Nephron progenitor cell (in vitro differentiated cells): ENCODE measurements around the gene SLC6A1.

Source experiments
- DNase-seq: peaks from one replicate; pipeline ENCODE4 v3.0.0; 2021
- H3K27ac Mint-ChIP-seq: 2 replicates; pipeline ENCODE4 v1.8.0; 2021; ENCODE audit warnings: mild to moderate bottlenecking, moderate library complexity, mixed read lengths
- H3K27me3 Mint-ChIP-seq: 2 replicates; pipeline ENCODE4 v1.8.0; 2021; ENCODE audit warnings: mild to moderate bottlenecking, low read depth, mixed read lengths; ENCODE audit not compliant: poor library complexity
- H3K36me3 Mint-ChIP-seq: 2 replicates; pipeline ENCODE4 v1.8.0; 2021; ENCODE audit warnings: low read depth, mixed read lengths
- H3K4me1 Mint-ChIP-seq: 2 replicates; pipeline ENCODE4 v1.8.0; 2021; ENCODE audit warnings: mixed read lengths
- H3K4me3 Mint-ChIP-seq: 2 replicates; pipeline ENCODE4 v1.8.0; 2021; ENCODE audit warnings: mild to moderate bottlenecking, moderate library complexity, mixed read lengths
- H3K9me3 Mint-ChIP-seq: 2 replicates; pipeline ENCODE4 v1.8.0; 2021; ENCODE audit warnings: mild to moderate bottlenecking, moderate library complexity, mixed read lengths
- TF ChIP-seq, protein P1 (sequence below): fragments of 200-600 bp; sonication (generic); IDR thresholded peaks from 2 replicates; pipeline ENCODE4 v1.5.0; 2021; ENCODE audit warnings: antibody characterized with exemption

The SLC6A1 gene

DNA sequence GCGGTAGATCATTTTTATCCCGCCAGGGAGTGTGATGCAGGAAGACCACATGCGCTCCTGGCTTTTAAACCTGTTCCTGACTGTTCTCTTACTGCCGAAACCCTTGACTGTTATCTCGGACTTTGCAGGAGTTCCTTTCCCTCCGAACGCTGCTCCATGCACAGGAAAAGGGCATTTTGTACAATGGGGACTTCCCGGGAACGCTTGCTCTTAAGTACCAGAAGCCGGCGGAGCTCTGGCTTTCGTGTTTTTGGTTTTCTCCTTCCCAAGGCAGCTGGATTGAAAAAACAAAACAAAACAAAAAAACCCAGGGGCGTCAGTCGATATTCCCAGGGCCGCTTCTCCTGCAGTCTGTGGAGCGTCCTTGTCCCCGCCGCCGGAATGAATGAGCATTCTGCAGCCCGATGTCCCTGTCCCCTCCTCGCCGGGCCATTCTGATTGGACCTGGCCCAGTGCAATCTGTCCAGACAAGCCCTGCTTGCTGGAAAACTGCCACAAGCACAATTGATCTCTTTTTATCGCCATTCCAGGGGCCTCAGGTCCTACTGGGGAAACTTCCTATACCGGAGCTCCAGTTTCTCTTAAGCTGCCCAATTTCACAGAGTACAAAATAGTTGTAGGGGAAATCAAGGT is 44.8 kb downstream of the SLC6A1 start:
- no peak overlapping the region for H3K27ac Mint-ChIP-seq
- no peak for DNase-seq
- peaks cover 35% of the 10 kb centered on the region for H3K27me3 Mint-ChIP-seq
- no peaks in the 10 kb centered on the region for H3K4me1 Mint-ChIP-seq
- H3K4me3 Mint-ChIP-seq = no peak overlapping the region
- H3K36me3 Mint-ChIP-seq = no peaks in the 10 kb centered on the region
- TF ChIP-seq, protein P1, sequence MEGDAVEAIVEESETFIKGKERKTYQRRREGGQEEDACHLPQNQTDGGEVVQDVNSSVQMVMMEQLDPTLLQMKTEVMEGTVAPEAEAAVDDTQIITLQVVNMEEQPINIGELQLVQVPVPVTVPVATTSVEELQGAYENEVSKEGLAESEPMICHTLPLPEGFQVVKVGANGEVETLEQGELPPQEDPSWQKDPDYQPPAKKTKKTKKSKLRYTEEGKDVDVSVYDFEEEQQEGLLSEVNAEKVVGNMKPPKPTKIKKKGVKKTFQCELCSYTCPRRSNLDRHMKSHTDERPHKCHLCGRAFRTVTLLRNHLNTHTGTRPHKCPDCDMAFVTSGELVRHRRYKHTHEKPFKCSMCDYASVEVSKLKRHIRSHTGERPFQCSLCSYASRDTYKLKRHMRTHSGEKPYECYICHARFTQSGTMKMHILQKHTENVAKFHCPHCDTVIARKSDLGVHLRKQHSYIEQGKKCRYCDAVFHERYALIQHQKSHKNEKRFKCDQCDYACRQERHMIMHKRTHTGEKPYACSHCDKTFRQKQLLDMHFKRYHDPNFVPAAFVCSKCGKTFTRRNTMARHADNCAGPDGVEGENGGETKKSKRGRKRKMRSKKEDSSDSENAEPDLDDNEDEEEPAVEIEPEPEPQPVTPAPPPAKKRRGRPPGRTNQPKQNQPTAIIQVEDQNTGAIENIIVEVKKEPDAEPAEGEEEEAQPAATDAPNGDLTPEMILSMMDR = no peak
- no peaks in the 10 kb centered on the region for H3K9me3 Mint-ChIP-seq

DNA sequence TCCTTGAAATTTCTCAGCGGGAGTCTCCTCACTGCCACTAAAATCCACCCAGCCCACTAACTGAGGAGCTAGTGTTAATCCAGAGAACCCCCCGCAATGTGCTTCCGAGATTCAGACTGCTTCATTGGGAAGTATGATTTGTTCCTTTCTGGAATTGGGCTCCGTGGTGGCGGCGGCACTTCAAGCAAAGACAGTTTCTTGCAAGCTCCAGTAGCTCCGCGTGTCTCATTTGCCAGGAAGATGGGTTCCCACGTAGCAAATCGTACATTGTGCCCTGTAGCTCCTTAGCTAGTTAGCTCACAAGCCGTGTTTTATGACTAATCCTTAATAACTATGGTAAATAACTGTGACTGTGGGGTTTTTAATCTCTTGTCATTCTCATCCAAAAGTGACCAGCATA is 45.4 kb downstream of the SLC6A1 start:
- H3K9me3 Mint-ChIP-seq = no peaks in the 10 kb centered on the region
- peaks cover 35% of the 10 kb centered on the region for H3K27me3 Mint-ChIP-seq
- H3K27ac Mint-ChIP-seq = no peak overlapping the region
- DNase-seq = no peak
- no peaks in the 10 kb centered on the region for H3K36me3 Mint-ChIP-seq
- no peaks in the 10 kb centered on the region for H3K4me1 Mint-ChIP-seq
- H3K4me3 Mint-ChIP-seq = no peak overlapping the region
- TF ChIP-seq, protein P1 = no peak

DNA sequence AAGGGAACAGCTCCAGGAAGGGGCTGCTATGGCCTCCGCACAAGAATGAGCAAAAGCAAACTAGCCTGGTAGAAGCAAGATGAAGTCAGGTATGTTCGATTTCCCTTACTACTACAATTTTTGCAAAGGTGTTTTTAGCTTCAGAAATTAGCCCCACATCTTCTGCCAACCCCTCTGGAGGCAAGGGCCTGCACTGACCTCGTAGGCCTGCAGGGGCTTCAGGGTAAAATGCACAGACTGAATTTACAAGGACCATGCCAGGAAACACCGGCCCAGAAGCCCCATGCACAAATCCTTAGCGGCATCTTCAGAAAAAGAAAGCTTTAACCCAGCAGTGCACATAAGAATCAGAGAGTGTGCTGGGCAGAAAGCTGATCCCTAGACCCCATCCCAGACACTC is 53.0 kb downstream of the SLC6A1 start:
- TF ChIP-seq, protein P1 = no peak
- Mint-ChIP-seq H3K9me3 (no peaks in the 10 kb centered on the region), H3K36me3 (no peaks in the 10 kb centered on the region), H3K27ac (no peak overlapping the region), H3K4me3 (no peak overlapping the region), H3K4me1 (no peaks in the 10 kb centered on the region), H3K27me3 (peaks cover 8% of the 10 kb centered on the region)
- DNase-seq = no peak

DNA sequence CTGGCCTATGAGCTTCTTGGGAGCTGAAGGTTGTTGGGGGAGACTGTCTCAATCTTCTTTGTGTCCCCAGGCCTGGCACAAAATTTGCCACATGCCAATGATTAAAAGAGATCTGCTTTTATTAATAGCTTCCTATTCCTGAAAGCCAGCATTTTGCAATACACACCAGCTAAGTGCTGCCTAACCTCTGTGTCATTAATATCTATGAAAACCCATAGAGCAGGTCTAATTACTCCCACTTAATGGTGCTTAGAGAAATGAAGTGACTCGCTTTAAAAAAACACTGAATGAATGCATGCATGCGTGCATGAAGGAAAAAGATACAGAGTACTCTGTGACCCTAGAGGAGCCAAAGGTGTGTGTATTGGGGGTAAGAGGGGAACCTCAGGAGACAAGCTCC is 55.0 kb downstream of the SLC6A1 start:
- Mint-ChIP-seq H3K27me3 (peaks cover 15% of the 10 kb centered on the region), H3K4me1 (no peaks in the 10 kb centered on the region), H3K4me3 (no peak overlapping the region), H3K27ac (no peak overlapping the region), H3K36me3 (no peaks in the 10 kb centered on the region), H3K9me3 (no peaks in the 10 kb centered on the region)
- TF ChIP-seq, protein P1 = no peak
- DNase-seq = no peak

DNA sequence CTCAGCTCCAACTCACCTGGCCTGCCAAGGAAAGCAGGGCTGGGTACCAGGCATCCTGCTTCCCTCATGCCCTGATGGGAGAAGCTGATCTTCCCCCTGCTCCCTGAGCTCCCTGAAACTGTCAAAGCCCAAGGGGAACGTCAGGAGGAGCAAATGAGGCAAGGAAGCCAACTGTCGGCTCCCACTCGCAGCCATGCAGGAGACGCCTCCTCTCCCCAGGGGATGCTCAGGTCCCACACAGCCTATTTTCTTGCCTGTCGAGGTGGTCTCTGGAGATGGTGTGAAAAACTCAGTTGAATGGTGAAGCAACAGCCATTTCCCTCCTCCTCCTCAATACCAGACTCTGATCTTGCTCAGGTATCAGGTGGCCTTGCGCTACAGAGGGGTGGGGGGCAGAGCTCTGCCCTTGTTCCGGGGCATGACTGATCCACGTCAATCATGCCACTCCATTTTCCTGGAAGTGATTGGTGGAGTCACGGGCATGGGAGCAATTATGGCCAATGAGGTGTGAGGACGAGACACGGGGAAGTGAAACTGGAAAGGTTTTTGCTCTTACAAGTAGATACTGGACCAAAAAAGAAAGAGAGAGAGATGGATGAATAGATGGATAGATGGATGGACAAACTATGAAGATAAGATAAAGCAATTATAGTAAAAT is 58.2 kb downstream of the SLC6A1 start:
- H3K4me3 Mint-ChIP-seq = no peak overlapping the region
- H3K27me3 Mint-ChIP-seq = peaks cover 39% of the 10 kb centered on the region
- H3K36me3 Mint-ChIP-seq = no peaks in the 10 kb centered on the region
- no peak overlapping the region for H3K27ac Mint-ChIP-seq
- no peaks in the 10 kb centered on the region for H3K4me1 Mint-ChIP-seq
- H3K9me3 Mint-ChIP-seq = no peaks in the 10 kb centered on the region
- TF ChIP-seq, protein P1 = no peak
- DNase-seq = no peak

DNA sequence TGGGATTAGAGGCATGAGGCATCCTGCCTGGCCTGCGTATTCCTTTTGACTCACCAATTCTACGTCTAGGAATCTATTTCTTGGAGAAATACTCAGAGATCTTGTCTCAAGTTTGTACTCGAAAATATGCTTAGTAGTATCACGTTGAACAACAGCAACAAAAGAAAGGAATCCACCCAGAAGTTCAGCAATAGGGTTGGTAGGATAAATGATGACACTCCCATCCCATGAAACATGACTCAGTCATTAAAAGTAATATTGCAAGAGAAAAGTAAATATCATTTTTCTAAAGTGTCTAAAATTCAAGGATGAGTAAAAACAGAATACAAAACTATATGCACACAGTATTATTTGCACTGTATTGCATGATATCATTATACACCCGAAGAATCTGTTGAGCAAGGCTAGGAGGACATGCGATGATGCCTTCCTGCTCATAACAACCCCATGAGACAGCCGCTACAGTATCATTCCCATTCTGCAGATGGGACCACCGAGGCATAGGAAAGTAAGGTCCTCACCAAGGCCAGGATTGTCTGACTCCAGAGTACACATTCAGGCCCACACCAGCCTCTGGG is 61.5 kb downstream of the SLC6A1 start:
- no peak overlapping the region for H3K4me3 Mint-ChIP-seq
- H3K36me3 Mint-ChIP-seq = no peaks in the 10 kb centered on the region
- H3K27me3 Mint-ChIP-seq = peaks cover 38% of the 10 kb centered on the region
- H3K4me1 Mint-ChIP-seq = no peaks in the 10 kb centered on the region
- no peaks in the 10 kb centered on the region for H3K9me3 Mint-ChIP-seq
- H3K27ac Mint-ChIP-seq = no peak overlapping the region
- no peak for DNase-seq
- TF ChIP-seq, protein P1 = no peak
